Endothelial cell of umbilical vein (primary cell): ENCODE results near the gene TXNRD1.

ENCODE experiments used
- EZH2 ChIP-seq: IDR thresholded peaks from 2 replicates; pipeline ENCODE4 v1.6.1; 2012; ENCODE audit warnings: borderline replicate concordance, low read depth, mild to moderate bottlenecking, moderate library complexity, low read length, inconsistent platforms; ENCODE audit not compliant: severe bottlenecking
- TF ChIP-seq, protein P1 (sequence below), 2 donors: IDR thresholded peaks; 1 replicate in 1 of 2; 2 replicates in 1 of 2; pipeline ENCODE4 v1.5.1; 2011; ENCODE audit warnings: low read length in 2 of 2, mild to moderate bottlenecking in 2 of 2, moderate library complexity in 2 of 2, control low read depth in 1 of 2, inconsistent platforms in 1 of 2, low read depth in 1 of 2; ENCODE audit not compliant: insufficient read depth in 1 of 2; ENCODE audit errors: extremely low read depth in 1 of 2
- TF ChIP-seq, protein P2 (sequence below): IDR thresholded peaks from 2 replicates; pipeline ENCODE4 v1.6.1; 2011; ENCODE audit not compliant: insufficient read depth, insufficient read length

- TF ChIP-seq, protein P1, sequence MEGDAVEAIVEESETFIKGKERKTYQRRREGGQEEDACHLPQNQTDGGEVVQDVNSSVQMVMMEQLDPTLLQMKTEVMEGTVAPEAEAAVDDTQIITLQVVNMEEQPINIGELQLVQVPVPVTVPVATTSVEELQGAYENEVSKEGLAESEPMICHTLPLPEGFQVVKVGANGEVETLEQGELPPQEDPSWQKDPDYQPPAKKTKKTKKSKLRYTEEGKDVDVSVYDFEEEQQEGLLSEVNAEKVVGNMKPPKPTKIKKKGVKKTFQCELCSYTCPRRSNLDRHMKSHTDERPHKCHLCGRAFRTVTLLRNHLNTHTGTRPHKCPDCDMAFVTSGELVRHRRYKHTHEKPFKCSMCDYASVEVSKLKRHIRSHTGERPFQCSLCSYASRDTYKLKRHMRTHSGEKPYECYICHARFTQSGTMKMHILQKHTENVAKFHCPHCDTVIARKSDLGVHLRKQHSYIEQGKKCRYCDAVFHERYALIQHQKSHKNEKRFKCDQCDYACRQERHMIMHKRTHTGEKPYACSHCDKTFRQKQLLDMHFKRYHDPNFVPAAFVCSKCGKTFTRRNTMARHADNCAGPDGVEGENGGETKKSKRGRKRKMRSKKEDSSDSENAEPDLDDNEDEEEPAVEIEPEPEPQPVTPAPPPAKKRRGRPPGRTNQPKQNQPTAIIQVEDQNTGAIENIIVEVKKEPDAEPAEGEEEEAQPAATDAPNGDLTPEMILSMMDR (IDR thresholded peaks at IDR 0.05; ENCODE audit: extremely low read depth in 1 of 2, insufficient read depth in 1 of 2, low read depth in 1 of 2, low read length in 2 of 2) = no peak
- TF ChIP-seq, protein P2, sequence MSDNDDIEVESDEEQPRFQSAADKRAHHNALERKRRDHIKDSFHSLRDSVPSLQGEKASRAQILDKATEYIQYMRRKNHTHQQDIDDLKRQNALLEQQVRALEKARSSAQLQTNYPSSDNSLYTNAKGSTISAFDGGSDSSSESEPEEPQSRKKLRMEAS = no peak
- no peak for TF ChIP-seq EZH2
These were observed 143.6 kb downstream of the TXNRD1 start for GRCh38 chr12:104359216-104359615.
